Liver (tissue), 3 donors: Measurements from ENCODE around the gene HNRNPA2B1.

Experiments
- FOXA1 ChIP-seq: IDR thresholded peaks from 2 replicates; pipeline ENCODE4 v1.6.1; 2016; ENCODE audit warnings: antibody characterized with exemption
- GABPA ChIP-seq, 2 donors: IDR thresholded peaks in 1 of 2; conservative IDR thresholded peaks in 1 of 2; 2 replicates each; pipeline ENCODE4 v1.6.1; 2016; ENCODE audit warnings: antibody characterized with exemption in 2 of 2, mild to moderate bottlenecking in 1 of 2, moderate library complexity in 1 of 2
- JUND ChIP-seq, 2 donors: IDR thresholded peaks; 2 replicates each; pipeline ENCODE4 v1.6.1; 2016; ENCODE audit warnings: antibody characterized with exemption in 2 of 2
- RAD21 ChIP-seq, 2 donors: IDR thresholded peaks; 2 replicates each; pipeline ENCODE4 v1.6.1; 2016; ENCODE audit warnings: antibody characterized with exemption in 2 of 2, mild to moderate bottlenecking in 2 of 2
- RXRA ChIP-seq, 2 donors: IDR thresholded peaks; 2 replicates each; pipeline ENCODE4 v1.6.1; 2017 to 2018; ENCODE audit warnings: antibody characterized with exemption in 2 of 2, mild to moderate bottlenecking in 1 of 2
- TAF1 ChIP-seq: conservative IDR thresholded peaks from 2 replicates; pipeline ENCODE4 v1.6.1; 2016; ENCODE audit warnings: antibody characterized with exemption, mild to moderate bottlenecking
- YY1 ChIP-seq: IDR thresholded peaks from 2 replicates; pipeline ENCODE4 v1.6.1; 2016; ENCODE audit warnings: antibody characterized with exemption, mild to moderate bottlenecking
- TF ChIP-seq, protein P1 (sequence below): fragments of 150-350 bp; IDR thresholded peaks from 2 replicates; pipeline ENCODE4 v1.5.1; 2017; ENCODE audit warnings: improper control_type of control experiment, low read depth, low read length; ENCODE audit not compliant: missing input control
- TF ChIP-seq, protein P2 (sequence below): IDR thresholded peaks from 2 replicates; pipeline ENCODE4 v1.6.1; 2016; ENCODE audit warnings: antibody characterized with exemption, mild to moderate bottlenecking
- TF ChIP-seq, protein P3 (sequence below): IDR thresholded peaks from 2 replicates; pipeline ENCODE4 v1.6.1; 2016; ENCODE audit warnings: antibody characterized with exemption
- donor health status: healthy.
- donor health status: healthy.

DNA sequence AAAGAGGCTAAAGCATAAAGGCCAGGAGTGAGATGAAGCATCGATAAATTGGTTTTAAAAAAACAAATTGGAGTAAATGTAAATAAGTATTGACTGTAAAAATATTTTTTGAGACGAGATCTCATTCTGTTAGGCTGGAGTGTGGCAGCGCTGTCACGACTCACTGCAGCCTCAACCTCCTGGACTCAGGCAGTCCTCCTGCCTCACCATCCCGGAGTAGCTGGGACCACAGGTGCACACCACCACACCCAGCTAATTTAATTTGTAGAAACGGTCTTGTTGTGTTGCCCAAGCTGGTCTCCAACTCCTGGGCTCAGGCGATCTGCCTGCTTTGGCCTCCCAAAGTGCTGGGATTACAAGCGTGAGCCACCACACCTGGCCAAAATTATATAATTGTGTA is 17.8 kb downstream of the HNRNPA2B1 start:
- TF ChIP-seq RAD21 (IDR thresholded peaks at IDR 0.05): no peak
- TF ChIP-seq, protein P1, sequence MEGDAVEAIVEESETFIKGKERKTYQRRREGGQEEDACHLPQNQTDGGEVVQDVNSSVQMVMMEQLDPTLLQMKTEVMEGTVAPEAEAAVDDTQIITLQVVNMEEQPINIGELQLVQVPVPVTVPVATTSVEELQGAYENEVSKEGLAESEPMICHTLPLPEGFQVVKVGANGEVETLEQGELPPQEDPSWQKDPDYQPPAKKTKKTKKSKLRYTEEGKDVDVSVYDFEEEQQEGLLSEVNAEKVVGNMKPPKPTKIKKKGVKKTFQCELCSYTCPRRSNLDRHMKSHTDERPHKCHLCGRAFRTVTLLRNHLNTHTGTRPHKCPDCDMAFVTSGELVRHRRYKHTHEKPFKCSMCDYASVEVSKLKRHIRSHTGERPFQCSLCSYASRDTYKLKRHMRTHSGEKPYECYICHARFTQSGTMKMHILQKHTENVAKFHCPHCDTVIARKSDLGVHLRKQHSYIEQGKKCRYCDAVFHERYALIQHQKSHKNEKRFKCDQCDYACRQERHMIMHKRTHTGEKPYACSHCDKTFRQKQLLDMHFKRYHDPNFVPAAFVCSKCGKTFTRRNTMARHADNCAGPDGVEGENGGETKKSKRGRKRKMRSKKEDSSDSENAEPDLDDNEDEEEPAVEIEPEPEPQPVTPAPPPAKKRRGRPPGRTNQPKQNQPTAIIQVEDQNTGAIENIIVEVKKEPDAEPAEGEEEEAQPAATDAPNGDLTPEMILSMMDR: no peak
- no peak for TF ChIP-seq YY1
- no peak for TF ChIP-seq FOXA1
- TF ChIP-seq, protein P2, sequence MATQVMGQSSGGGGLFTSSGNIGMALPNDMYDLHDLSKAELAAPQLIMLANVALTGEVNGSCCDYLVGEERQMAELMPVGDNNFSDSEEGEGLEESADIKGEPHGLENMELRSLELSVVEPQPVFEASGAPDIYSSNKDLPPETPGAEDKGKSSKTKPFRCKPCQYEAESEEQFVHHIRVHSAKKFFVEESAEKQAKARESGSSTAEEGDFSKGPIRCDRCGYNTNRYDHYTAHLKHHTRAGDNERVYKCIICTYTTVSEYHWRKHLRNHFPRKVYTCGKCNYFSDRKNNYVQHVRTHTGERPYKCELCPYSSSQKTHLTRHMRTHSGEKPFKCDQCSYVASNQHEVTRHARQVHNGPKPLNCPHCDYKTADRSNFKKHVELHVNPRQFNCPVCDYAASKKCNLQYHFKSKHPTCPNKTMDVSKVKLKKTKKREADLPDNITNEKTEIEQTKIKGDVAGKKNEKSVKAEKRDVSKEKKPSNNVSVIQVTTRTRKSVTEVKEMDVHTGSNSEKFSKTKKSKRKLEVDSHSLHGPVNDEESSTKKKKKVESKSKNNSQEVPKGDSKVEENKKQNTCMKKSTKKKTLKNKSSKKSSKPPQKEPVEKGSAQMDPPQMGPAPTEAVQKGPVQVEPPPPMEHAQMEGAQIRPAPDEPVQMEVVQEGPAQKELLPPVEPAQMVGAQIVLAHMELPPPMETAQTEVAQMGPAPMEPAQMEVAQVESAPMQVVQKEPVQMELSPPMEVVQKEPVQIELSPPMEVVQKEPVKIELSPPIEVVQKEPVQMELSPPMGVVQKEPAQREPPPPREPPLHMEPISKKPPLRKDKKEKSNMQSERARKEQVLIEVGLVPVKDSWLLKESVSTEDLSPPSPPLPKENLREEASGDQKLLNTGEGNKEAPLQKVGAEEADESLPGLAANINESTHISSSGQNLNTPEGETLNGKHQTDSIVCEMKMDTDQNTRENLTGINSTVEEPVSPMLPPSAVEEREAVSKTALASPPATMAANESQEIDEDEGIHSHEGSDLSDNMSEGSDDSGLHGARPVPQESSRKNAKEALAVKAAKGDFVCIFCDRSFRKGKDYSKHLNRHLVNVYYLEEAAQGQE: no peak
- TF ChIP-seq GABPA (IDR thresholded peaks at IDR 0.05 in 1 of 2, conservative IDR thresholded peaks at IDR 0.05 in 1 of 2): no peak
- no peak for TF ChIP-seq TAF1
- TF ChIP-seq, protein P3, sequence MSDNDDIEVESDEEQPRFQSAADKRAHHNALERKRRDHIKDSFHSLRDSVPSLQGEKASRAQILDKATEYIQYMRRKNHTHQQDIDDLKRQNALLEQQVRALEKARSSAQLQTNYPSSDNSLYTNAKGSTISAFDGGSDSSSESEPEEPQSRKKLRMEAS: no peak
- no peak for TF ChIP-seq RXRA (IDR thresholded peaks at IDR 0.05)
- TF ChIP-seq JUND (IDR thresholded peaks at IDR 0.05): no peak
